GM12864 (cell line): ENCODE data around the gene MXI1.
"Not testable (repeated sequence)": the region's sequence is repeated elsewhere in the genome, so short reads cannot be mapped to it uniquely, and the experiment has no call there.

Experiments used
- DNase-seq: peaks from one replicate; pipeline ENCODE4 v3.0.0-alpha.2; 2011; ENCODE audit warnings: low read depth
- H3K4me3 ChIP-seq: 2 replicates; pipeline ENCODE4 v1.5.1; 2011; ENCODE audit warnings: mild to moderate bottlenecking, low read depth, low read length, control low read depth
- TF ChIP-seq, protein P1 (sequence below): IDR thresholded peaks from 2 replicates; pipeline ENCODE4 v1.5.1; 2011; ENCODE audit warnings: low read depth, mild to moderate bottlenecking, moderate library complexity, low read length, control low read depth, inconsistent platforms; ENCODE audit errors: missing control alignments

MXI1 gene

DNA sequence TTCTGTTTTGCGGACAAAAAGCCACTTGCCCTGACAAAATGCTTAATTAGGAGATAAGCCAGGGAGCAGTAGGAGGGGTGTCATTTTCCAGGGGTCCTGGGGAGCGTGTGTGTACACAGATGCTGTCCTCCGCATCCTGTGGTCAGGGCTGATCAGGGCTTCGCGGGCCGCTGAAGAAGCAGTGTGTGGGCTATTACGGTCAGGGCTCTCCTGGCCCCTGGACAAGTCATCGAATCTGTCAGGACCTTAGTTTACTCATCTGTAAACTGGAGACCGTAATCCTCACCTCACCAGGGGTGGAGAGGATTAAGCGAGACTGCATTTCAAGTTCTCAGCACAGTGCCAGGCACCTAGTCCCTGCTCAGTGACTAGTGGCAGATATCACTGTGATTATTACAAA, 26.0 kb upstream of the MXI1 start:
- TF ChIP-seq, protein P1, sequence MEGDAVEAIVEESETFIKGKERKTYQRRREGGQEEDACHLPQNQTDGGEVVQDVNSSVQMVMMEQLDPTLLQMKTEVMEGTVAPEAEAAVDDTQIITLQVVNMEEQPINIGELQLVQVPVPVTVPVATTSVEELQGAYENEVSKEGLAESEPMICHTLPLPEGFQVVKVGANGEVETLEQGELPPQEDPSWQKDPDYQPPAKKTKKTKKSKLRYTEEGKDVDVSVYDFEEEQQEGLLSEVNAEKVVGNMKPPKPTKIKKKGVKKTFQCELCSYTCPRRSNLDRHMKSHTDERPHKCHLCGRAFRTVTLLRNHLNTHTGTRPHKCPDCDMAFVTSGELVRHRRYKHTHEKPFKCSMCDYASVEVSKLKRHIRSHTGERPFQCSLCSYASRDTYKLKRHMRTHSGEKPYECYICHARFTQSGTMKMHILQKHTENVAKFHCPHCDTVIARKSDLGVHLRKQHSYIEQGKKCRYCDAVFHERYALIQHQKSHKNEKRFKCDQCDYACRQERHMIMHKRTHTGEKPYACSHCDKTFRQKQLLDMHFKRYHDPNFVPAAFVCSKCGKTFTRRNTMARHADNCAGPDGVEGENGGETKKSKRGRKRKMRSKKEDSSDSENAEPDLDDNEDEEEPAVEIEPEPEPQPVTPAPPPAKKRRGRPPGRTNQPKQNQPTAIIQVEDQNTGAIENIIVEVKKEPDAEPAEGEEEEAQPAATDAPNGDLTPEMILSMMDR: no peak
- no peak overlapping the region for H3K4me3 ChIP-seq
- no peak for DNase-seq

DNA sequence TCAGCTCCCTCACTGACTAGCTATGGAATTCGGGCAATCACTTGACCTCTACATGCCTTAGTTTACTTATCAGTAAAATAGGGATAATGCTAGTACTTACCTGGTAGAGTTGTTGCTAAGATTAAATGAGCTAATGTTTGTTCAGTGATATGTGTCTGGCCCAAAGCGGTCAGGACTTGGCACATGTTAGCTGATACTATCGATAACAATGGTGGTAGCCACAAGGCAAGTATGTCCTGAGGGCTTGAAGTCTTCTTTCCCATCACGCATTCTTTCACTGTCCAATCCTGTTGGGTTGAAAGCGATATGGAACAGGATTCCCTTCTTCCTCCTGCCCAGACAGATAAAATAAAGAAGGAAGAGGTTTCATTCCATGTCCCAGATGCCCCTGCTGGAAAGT, 25.5 kb upstream of the MXI1 start:
- no peak for DNase-seq
- H3K4me3 ChIP-seq: no peak overlapping the region
- TF ChIP-seq, protein P1: no peak

DNA sequence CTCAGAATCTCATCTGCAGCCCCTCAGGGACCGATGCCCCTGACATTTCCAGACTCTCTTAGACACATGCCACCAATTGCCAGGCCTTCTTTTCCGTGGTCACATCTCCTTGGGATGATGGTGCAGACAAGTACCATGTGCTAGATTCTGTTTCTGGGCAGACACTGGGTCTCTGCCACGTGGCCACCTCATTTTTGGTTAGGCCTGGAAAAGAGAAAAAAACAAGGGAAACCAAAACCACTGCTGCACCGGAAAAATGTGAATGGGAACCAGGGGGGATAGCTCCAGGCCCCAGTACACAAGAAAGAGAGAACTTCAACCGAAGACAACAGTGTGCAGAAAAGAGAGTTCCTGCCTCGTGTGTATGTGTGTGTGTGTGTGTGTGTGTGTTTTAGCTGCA, 23.0 kb upstream of the MXI1 start:
- H3K4me3 ChIP-seq: no peak overlapping the region
- TF ChIP-seq, protein P1: no peak
- DNase-seq: no peak

DNA sequence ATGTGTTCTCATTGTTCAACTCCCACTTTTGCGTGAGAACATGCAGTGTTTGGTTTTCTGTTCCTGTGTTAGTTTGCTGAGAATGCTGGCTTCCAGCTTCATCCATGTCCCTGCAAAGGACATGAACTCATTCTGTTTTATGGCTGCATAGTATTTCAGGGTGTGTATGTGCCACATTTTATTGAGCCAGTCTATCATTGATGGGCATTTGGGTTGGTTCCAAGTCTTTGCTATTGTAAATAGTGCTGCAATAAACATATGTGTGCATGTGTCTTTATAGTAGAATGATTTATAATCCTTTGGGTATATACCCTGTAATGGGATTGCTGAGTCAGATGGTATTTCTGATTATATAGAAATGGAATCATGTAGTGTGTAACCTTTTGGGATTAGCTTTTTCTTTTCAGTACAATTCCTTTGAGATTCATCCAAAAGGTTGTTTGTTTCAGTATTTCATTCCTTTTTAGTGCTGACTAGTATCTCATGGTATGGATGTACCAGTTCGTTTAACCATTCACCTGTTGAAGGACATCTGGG, 21.7 kb upstream of the MXI1 start:
- DNase-seq, H3K4me3 ChIP-seq: not testable (repeated sequence)

DNA sequence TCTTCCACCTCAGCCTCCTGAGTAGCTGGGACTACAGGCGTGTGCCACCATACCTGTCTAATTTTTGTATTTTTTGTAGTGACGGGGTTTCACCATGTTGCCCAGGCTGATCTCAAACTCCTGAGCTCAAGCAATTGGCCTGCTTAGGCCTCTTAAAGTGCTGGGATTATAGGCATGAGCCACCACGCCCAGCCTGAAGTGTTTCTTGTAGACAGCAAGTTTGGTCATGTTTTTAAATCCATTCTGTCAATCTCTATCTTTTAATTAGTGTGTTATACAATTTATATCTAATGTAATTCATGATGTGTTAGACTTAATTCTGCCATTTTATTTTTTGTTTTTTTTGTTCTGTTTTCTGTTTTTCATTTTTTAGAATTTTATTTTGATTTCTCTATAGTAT, 17.2 kb upstream of the MXI1 start:
- TF ChIP-seq, protein P1: no peak
- no peak for DNase-seq
- H3K4me3 ChIP-seq: no peak overlapping the region

DNA sequence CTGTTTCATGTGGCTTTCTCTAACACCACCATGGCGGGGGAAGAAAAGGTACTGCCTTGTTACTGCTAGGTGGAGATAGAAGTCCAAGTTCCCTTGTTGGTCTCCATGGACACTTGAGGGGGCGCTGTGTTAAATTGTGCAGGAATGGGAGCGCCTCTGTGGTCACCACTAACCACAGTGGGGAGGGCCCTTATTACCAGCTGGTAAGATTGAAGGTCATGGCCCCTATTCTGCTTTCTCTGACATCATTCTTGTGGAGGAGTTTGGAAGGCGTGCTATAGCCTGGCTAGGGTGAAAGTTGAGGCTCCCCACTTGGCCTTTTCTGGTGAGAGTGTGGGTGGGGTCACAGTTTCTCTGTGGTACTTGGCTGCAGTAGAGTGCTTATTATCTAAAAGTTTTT, 14.9 kb upstream of the MXI1 start:
- TF ChIP-seq, protein P1: peak; percentile 29
- no peak overlapping the region for H3K4me3 ChIP-seq
- no peak for DNase-seq

DNA sequence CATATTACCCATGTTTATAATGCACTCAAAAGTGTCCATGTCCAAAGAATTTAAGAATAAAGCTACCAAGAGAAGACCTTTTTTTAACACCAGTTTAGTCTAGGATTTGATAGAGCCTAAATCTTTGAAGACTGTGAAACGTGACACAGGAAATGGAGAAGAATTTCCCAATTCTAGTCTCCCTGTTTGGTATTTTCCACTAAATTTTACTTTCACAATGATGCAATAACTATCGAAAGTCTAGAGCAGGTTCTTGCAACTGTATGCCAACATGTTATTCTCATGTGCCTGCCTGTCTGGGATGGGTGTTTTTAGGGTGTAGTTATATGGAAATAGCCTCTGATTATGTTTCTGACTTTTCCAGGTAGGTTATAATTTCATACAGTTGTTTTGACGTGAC, 6.9 kb upstream of the MXI1 start:
- DNase-seq: no peak

DNA sequence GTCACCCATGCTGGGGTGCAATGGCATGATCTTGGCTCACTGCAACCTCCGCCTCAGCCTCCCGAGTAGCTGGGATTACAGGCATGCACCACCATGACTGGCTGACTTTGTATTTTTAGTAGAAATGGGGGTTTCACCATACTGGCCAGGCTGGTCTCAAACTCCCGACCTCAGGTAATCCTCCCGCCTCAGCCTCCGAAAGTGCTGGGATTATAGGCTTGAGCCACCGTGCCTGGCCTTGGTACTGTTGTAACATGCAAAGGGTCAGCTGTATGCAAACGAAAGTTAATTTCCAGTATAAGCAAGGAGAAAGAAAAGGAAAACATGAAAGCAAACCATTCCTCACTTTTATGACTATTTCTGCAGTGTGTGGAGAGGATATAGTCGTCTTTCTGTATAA, 6.4 kb upstream of the MXI1 start:
- not testable (repeated sequence) for H3K4me3 ChIP-seq, DNase-seq

More for the DNA sequence above, 6.9 kb upstream of the MXI1 start:
- TF ChIP-seq, protein P1: no peak
- no peak overlapping the region for H3K4me3 ChIP-seq
